Activated CD4-positive, alpha-beta T cell treated with anti-CD3 and anti-CD28 coated beads, Interleukin-2, amount 50 U/mL, for 4 hours (primary cell): Measurements from ENCODE around the gene CTNND2.
"Not testable (repeated sequence)": the region's sequence is repeated elsewhere in the genome, so short reads cannot be mapped to it uniquely, and the experiment has no call there.

Experiments used
- DNase-seq, 2 experiments: peaks; one replicate each; pipeline ENCODE4 v3.0.0-alpha.2; 2020

CTNND2 gene

DNA sequence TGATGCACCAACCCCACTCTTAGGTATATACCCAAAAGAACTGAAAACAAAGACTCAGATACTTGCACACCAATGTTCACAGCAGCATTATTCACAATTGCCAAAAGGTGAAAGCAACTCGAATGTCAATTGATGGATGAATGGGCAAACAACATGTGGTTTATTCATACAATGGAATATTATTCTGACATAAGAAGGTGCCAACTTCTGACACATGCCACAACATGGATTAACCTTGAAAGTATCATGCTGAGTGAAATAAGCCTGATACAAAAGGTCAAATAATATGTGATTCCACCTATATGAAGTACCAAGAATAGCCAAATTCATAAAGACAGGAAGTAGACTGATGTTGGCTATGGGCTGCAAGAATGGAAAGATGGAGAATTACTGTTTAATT lies 35.0 kb downstream of the CTNND2 start:
- DNase-seq = no peak

- DNase-seq = no peak
These were observed 40.3 kb downstream of the CTNND2 start for GRCh38 chr5:11863911-11864310.

GRCh38 chr5:11857391-11857790 lies 46.9 kb downstream of the CTNND2 start:
- no peak for DNase-seq

DNA sequence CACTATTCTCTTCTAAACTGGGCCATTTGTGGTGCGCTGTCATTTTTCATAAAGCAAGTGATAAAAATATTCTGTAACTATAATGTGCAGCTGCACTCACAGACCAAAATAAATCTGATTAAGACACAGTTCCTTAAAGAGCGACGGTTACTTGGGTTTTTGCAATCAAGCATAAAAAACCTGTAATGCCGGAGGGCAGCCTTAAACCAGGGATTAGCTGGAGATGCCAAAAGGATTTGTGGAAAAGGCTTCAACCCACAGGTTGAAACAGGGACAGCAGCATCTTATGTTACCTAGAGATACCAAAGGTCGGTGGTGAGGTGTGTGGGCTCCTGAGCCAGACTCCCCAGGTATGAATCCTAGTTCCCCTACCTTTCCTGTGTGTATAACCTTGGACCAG lies 49.3 kb downstream of the CTNND2 start:
- no peak for DNase-seq

GRCh38 chr5:11853796-11854195 lies 50.5 kb downstream of the CTNND2 start:
- DNase-seq = no peak

GRCh38 chr5:11853140-11853539 lies 51.1 kb downstream of the CTNND2 start:
- DNase-seq = no peak

- DNase-seq = no peak
These were observed 51.5 kb downstream of the CTNND2 start for GRCh38 chr5:11852717-11853087.

DNA sequence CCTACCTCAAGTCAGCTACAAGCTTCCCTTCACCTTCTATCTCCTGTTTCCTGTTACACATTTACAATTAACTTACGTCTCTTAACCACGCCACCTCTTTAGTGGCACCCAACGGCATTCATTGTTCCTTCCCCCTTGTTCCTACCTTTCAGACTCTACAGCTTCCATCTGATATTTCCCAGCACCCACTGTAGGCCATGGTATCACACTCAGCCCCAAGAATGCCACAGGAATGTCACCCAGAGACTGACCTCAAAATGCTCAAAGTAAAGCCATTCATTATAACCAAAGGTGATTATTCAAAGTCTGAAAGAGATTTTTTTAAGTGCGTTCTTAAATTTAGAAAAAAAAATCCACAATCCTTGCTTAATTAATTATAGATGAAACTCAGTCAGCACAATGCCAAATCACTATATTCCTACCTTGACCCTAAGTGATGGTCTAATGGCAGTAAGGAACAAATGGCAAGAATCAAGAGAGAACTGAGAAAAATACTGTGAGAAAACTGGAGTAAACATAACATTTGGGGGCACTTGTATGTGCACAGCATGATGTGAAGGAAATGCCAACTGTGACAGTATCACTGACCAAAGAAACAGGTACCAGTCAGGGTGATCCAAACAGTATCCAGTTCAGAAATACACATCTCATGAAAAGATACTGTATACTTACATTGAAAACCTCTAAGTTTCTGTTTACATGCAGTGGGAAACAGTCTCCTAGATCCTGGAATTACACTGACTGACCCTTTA lies 52.1 kb downstream of the CTNND2 start:
- no peak for DNase-seq

DNA sequence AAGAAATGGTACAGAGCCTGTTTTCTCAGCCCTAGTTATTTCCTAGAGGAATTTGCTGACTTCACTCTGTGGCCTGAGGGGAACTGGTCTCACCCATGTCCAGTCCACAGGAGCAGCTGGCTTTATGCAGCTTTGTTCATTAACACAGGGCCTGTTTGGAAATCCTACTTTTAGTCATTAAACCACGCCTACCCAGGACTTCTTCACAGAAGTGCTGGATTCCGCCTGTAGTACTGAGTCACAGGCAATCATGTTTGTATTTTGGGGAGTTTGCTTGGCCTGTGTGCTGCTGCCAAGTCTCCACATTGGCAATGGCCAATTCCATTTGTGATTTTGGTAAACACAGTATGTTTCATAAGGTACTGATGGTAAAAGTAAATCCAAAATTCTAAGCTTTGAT lies 52.8 kb downstream of the CTNND2 start:
- DNase-seq = no peak

GRCh38 chr5:11828566-11828965 lies 75.7 kb downstream of the CTNND2 start:
- not testable (repeated sequence) for DNase-seq

- no peak for DNase-seq
These were observed 81.6 kb downstream of the CTNND2 start for GRCh38 chr5:11822598-11822997.

GRCh38 chr5:11815916-11816315 lies 88.3 kb downstream of the CTNND2 start:
- DNase-seq = no peak

DNA sequence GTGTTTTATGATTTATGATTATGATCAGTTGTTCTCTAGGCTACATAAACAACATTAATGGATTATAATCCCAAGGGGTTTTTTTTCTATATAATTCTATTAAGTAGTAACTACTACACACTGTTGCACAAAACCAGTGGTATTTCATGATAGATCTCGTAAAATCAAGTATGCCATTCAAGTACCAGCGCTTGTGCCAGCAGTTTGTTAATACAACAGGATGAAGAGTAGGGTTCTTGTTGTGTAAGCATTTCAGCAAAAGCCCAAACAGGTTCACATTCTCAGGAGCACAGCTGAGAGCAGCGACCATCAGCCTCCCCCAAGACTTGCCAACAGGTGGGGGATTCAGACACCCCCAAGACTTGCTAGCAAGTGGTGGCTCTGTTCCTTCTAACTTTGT lies 88.8 kb downstream of the CTNND2 start:
- DNase-seq = no peak

- no peak for DNase-seq
These were observed 89.9 kb downstream of the CTNND2 start for GRCh38 chr5:11814373-11814772.

GRCh38 chr5:11809407-11809806 lies 94.8 kb downstream of the CTNND2 start:
- no peak for DNase-seq

GRCh38 chr5:11803436-11803835 lies 100.8 kb downstream of the CTNND2 start:
- no peak for DNase-seq

DNA sequence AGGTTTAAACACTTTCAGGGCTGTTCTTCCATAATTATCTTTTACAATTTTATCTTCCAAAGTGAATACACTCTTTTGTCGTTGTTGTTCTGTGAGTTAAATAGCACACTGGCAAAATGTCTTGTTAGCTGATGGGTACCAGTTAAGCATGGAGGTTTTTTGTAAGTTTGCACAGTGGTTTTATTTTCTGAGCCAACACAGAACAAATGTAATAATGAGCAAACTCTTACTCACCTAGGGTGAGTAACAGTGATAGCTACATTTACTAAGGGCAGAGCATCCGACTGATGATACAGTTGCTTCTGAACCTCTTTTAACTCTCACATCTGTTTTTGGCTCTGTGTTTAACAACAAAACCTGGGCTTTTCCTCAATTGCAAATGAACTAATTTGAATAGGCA lies 103.2 kb downstream of the CTNND2 start:
- DNase-seq = no peak

DNA sequence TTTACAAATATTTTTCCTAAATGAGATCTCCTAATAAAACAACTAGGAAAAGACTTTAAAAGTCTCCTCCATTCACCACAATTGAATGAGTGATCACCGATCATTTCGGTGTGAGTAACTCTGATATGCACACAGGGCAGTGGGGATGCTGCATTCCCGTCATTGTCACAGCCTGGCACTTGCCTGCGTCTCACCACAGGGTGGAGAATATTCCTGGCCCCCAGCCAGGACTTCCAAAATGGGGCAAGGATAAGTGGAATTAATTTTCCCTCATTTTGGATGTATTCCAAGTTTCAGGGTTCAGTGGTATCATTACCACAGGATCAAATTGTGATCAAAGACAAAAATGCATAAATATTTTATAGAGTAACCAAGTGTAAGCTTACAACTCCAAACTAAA lies 107.1 kb downstream of the CTNND2 start:
- no peak for DNase-seq

DNA sequence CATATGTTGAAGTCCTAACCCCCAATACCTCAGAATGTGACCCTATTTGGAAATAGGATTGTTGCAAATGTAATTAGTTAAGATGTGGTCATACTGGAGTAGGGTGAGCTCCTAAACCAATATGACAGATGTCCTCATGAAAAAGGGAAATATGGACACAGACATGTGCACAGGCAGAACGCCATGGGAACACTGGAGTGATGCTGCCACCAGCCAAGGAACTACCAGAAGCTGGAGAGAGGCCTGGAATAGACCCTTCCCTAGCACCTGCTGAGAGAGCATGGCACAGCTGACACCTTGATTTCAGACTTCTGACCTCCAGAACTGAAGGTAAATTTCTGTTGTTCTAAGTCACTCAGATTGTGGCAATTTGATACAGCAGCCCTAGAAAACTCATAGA lies 110.8 kb downstream of the CTNND2 start:
- no peak for DNase-seq

DNA sequence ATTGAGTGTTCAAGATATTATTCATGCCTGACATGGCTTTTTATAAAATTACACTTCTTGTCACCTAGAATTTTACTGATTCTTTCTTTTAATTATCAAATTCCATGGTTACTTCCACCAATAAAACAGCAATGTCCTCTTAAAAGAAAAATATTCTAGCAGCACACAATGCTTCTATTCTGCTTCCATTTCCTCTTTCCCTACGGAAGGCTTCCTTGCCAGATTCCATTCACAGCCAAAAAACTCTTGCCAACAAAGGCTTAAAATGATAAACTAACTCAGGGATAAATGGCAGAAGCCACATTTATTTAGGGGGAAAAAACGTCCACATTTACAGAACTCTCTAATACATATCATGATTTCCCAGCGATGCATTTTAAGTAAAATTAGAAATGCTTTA lies 111.6 kb downstream of the CTNND2 start:
- no peak for DNase-seq

GRCh38 chr5:11791792-11792191 lies 112.5 kb downstream of the CTNND2 start:
- DNase-seq = no peak

DNA sequence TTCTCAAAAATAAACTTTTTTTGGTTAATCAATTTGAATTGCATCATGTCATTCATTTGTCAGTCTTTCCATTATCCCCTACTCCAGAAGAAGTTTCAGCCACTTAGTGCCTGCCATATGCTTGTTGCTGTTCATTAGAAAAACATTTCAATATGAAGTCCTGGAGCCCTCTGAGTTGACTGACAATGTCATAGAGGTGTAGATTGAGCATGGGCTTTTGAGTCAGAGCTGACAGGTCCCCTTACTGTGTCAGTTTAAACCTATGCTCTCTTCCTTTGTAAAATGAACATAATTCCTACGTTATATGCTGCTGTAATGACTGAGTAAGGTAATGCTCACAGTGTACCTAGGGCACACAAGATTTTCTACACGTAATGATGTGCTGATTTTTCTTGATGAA lies 114.0 kb downstream of the CTNND2 start:
- DNase-seq = no peak

- DNase-seq = no peak
These were observed 118.4 kb downstream of the CTNND2 start for GRCh38 chr5:11785771-11786352.

- no peak for DNase-seq
These were observed 123.5 kb downstream of the CTNND2 start for GRCh38 chr5:11780641-11781345.
